NB4 (cell line): ENCODE results near the gene PARL.
A peak's percentile ranks its signal among the peaks of the same experiment; 100 is the strongest.

Source experiments
- DNase-seq: peaks from one replicate; pipeline ENCODE4 v3.0.0; 2010; ENCODE audit warnings: low read depth
- H3K4me3 ChIP-seq: one replicate; pipeline ENCODE4 v1.5.1; 2011; ENCODE audit warnings: mild to moderate bottlenecking, low read depth, low read length, moderate library complexity
- MYC ChIP-seq: IDR thresholded peaks from 2 replicates; pipeline ENCODE4 v1.6.1; 2011; ENCODE audit warnings: low read depth, low read length
- POLR2A ChIP-seq: IDR thresholded peaks from 2 replicates; pipeline ENCODE4 v1.6.1; 2011; ENCODE audit warnings: mild to moderate bottlenecking; ENCODE audit not compliant: insufficient read length; ENCODE audit errors: extremely low read depth
- TF ChIP-seq, protein P1 (sequence below): IDR thresholded peaks from 2 replicates; pipeline ENCODE4 v1.6.1; 2011; ENCODE audit warnings: low read depth, low read length
- TF ChIP-seq, protein P2 (sequence below): IDR thresholded peaks from one replicate; pipeline ENCODE4 v1.5.1; 2012; ENCODE audit warnings: low read depth, low read length

The PARL gene

DNA sequence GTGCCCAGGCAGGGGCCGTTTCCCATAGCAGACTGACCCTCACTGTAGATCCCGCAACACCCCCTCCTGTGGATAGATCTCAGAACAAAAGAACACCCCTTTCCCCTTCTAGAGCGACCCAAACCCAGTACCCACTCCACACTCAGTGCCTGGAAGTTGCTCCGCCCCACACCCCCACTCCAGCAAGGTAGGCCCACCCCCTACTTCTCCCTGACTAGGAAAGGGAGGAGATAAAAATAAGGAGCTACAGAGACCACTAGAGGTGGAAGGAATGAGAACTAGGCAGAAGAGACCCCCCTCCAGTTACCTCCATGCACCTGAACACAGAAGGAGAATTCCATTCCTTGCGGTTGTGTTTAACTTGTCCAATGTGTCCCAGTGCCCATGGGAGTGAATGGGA is 30.2 kb upstream of the PARL start:
- TF ChIP-seq, protein P1, sequence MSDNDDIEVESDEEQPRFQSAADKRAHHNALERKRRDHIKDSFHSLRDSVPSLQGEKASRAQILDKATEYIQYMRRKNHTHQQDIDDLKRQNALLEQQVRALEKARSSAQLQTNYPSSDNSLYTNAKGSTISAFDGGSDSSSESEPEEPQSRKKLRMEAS = no peak
- TF ChIP-seq POLR2A (no peak), MYC (no peak)
- TF ChIP-seq, protein P2, sequence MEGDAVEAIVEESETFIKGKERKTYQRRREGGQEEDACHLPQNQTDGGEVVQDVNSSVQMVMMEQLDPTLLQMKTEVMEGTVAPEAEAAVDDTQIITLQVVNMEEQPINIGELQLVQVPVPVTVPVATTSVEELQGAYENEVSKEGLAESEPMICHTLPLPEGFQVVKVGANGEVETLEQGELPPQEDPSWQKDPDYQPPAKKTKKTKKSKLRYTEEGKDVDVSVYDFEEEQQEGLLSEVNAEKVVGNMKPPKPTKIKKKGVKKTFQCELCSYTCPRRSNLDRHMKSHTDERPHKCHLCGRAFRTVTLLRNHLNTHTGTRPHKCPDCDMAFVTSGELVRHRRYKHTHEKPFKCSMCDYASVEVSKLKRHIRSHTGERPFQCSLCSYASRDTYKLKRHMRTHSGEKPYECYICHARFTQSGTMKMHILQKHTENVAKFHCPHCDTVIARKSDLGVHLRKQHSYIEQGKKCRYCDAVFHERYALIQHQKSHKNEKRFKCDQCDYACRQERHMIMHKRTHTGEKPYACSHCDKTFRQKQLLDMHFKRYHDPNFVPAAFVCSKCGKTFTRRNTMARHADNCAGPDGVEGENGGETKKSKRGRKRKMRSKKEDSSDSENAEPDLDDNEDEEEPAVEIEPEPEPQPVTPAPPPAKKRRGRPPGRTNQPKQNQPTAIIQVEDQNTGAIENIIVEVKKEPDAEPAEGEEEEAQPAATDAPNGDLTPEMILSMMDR = no peak
- no peak for DNase-seq
- no peak overlapping the region for H3K4me3 ChIP-seq

DNA sequence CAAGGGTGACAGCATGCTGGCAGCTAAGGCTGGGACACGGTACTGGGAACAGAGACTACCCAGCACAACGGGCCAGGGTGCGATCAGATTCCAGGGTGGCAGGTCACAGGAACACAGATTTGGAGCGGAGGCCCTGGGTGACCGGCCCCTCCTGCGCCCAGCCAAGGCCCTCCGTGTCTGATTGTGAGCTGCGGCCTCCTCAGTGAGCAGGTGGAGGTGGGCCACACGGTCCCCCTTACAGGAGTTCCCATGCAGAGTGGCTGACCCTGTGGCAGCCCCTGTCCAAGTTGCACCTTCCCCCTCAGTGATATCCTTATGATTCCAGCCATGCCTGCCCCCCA is 28.9 kb upstream of the PARL start:
- no peak overlapping the region for H3K4me3 ChIP-seq
- no peak for DNase-seq
- TF ChIP-seq, protein P1 = no peak
- no peak for TF ChIP-seq MYC

DNA sequence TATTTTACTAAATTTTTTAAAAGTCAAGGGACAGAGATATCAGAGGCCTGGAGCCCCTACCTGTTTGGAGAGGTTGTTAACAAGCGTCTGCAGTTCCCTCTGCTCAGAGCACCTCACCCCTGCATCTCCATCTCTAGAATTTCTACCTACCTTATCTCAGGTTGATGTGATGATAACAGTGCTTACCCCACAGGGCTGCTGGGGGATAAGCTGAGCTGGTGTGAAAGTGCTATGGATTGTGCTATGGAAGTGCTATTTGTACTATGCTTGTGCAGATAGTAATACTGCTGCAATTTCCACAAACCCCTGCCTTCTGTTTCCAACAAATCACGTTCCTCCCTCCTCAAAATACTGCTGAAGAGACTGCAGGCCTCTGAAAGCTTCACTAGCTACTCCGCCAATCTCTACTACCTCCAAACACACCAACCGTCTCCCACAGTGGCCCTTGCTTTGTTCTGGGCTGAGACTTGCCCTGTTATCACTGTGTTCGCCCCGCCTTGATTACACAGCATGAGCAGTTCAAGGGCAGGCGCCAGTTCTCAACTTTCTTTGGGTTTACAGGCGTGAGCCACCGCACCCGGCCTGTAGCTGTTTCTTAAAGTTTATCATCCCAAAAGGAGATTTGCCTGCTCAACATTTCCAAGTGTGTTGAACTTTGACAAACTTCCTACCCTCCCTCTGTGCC is 28.4 kb upstream of the PARL start:
- TF ChIP-seq, protein P1 = no peak
- TF ChIP-seq, protein P2 = no peak
- TF ChIP-seq MYC (no peak), POLR2A (no peak)
- H3K4me3 ChIP-seq = no peak overlapping the region
- no peak for DNase-seq

DNA sequence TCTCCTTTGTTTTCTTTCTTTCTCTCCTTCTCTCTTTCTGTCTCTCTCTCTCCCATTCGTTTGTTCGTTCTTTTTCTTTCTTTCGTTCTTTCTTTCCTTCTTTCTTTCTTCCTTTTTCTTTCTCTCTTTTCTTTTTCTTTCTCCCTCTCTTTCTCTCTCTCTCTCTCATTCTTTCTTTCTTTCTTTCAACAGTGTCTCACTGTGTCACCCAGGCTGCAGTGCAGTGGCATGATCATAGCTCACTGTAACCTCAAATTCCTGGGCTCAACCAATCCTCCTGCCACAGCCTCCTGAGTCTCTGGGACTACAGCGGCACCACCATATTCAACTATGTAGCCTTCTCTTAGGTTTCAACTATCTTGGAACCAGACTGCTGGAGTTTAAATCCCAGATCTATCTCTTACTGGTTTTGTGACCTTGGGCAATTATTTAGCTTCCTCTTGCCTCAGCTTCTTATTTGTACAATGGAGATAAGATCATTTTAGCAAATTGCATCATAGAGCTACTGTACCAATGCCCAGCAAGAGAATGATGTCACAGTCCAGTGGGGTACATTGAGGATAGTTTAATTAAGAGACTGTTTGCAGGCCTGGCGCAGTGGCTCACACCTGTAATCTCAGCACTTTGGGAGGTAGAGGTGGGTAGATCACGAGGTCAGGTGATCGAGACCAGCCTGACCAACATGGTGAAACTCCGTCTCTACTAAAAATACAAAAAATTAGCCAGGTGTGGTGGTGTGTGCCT is 27.3 kb upstream of the PARL start:
- TF ChIP-seq MYC (no peak), POLR2A (no peak)
- TF ChIP-seq, protein P1 = no peak
- TF ChIP-seq, protein P2 = no peak
- H3K4me3 ChIP-seq = no peak overlapping the region
- peak; percentile 58 for DNase-seq

DNA sequence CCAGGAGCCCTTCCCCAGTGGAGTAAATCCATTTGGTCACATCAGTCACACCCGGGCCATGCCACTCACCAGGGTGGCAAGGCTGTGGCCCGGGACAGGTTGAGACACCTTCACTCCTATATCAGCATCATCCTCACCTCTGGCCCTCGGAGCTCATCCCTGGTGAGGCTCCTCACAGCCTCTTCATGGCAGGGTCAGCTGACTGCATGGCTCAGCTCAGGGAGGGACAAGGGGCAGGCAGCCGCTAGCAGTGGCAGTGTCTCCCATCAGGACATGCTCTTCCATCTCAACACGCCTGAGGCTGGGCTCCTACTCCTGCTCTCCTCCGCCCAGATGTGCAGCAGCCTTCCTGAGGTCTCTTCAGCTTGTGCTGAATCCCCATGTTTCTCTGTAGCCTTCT is 26.4 kb upstream of the PARL start:
- no peak overlapping the region for H3K4me3 ChIP-seq
- no peak for DNase-seq
- no peak for TF ChIP-seq MYC
- TF ChIP-seq, protein P1 = no peak
- TF ChIP-seq, protein P2 = no peak
- no peak for TF ChIP-seq POLR2A

DNA sequence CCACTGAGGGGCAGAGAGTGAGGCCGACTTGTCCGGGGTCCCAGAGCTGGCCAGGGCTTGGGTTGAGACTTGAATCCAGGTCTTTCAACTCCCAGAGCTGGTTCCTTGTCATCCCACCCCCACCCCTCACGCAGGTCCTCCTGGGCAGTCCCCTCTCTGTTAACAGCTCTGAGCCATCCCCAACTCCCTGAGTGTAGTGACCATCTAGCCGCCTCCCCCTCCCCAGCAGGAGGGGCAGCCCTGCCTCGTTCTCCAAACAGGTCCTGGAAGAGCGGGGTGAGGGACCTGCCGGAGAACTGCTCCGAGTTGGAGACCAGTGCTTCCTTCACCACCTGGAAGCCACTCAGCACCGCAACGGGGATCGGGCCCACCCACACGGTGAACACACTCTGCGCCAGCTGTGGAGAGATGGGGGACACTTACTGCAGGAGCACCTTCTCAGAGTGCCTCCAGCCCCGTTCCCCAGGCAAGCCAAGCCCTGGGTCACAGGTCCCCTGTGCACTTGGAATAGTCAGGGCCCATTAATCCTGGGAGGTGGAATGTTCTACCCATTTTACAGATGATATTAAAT is 24.4 kb upstream of the PARL start:
- H3K4me3 ChIP-seq = no peak overlapping the region
- no peak for DNase-seq
- TF ChIP-seq, protein P2 = no peak
- TF ChIP-seq, protein P1 = no peak
- TF ChIP-seq POLR2A (no peak), MYC (no peak)
